WTC11 (cell line): ENCODE results near the gene PEX16. TPM values are rescaled to one million over a fixed set of nuclear protein-coding genes. Genes with fewer than 3 reads are reported as not detected.

Source experiments
- ATAC-seq: fragments of 200-7000 bp; cut with Tn5 transposase; 2 replicates; pipeline ENCODE4 v1.10.0; 2021; ENCODE audit warnings: mild to moderate bottlenecking, moderate library complexity
- CTCF ChIA-PET: fragments of 300-600 bp; sonication (Branson Sonifier 250); formaldehyde crosslinking; loops from one replicate; lab custom pipeline; 2021; ENCODE audit warnings: antibody characterized with exemption; lab: Charles Lee
- POLR2A ChIA-PET: fragments of 350-600 bp; sonication (Branson Sonifier 250); formaldehyde crosslinking; loops from one replicate; lab custom pipeline; 2021; ENCODE audit warnings: antibody characterized with exemption; lab: Charles Lee
- DNase-seq: peaks from one replicate; pipeline ENCODE4 v3.0.0; 2021; ENCODE audit warnings: low spot score
- H3K27ac Mint-ChIP-seq: 2 replicates; pipeline ENCODE4 v1.8.0; 2021; ENCODE audit warnings: mixed read lengths
- H3K27me3 Mint-ChIP-seq: 2 replicates; pipeline ENCODE4 v1.8.0; 2021; ENCODE audit warnings: low read depth, mild to moderate bottlenecking, moderate library complexity, mixed read lengths
- H3K36me3 Mint-ChIP-seq: 2 replicates; pipeline ENCODE4 v1.8.0; 2021; ENCODE audit warnings: mixed read lengths
- H3K4me1 Mint-ChIP-seq: 2 replicates; pipeline ENCODE4 v1.8.0; 2022; ENCODE audit warnings: mixed read lengths
- H3K4me3 Mint-ChIP-seq: 2 replicates; pipeline ENCODE4 v1.8.0; 2021; ENCODE audit warnings: mild to moderate bottlenecking, moderate library complexity, mixed read lengths
- H3K9me3 Mint-ChIP-seq: 2 replicates; pipeline ENCODE4 v1.8.0; 2021; ENCODE audit warnings: mixed read lengths
- CREB1 ChIP-seq: sonication (generic); formaldehyde crosslinking; IDR thresholded peaks from 2 replicates; pipeline ENCODE4 v1.8.0; 2023; ENCODE audit warnings: mild to moderate bottlenecking, missing genetic modification reagents
- ELF4 ChIP-seq: sonication (generic); formaldehyde crosslinking; IDR thresholded peaks from 2 replicates; pipeline ENCODE4 v1.8.1; 2022; ENCODE audit warnings: low read depth, mild to moderate bottlenecking, moderate library complexity, missing genetic modification reagents
- FOXK1 ChIP-seq: sonication (generic); formaldehyde crosslinking; IDR thresholded peaks from 2 replicates; pipeline ENCODE4 v1.8.0; 2022; ENCODE audit warnings: mild to moderate bottlenecking, moderate library complexity, missing genetic modification reagents
- FOXP1 ChIP-seq: sonication (generic); formaldehyde crosslinking; IDR thresholded peaks from 2 replicates; pipeline ENCODE4 v1.8.0; 2022; ENCODE audit warnings: missing genetic modification reagents, mild to moderate bottlenecking, moderate library complexity, borderline replicate concordance
- KAT7 ChIP-seq: sonication (generic); formaldehyde crosslinking; IDR thresholded peaks from 2 replicates; pipeline ENCODE4 v1.8.1; 2023; ENCODE audit warnings: missing genetic modification reagents, mild to moderate bottlenecking, borderline replicate concordance
- NR3C1 ChIP-seq: sonication (generic); formaldehyde crosslinking; conservative IDR thresholded peaks from 2 replicates; pipeline ENCODE4 v1.8.1; 2023; ENCODE audit warnings: low read depth, mild to moderate bottlenecking, missing genetic modification reagents
- PRRX2 ChIP-seq: fragments of 250-450 bp; sonication (Bioruptor Pico); IDR thresholded peaks from 2 replicates; pipeline ENCODE4 v1.8.0; 2021; ENCODE audit warnings: mild to moderate bottlenecking
- RELA ChIP-seq: sonication (generic); formaldehyde crosslinking; IDR thresholded peaks from 2 replicates; pipeline ENCODE4 v1.8.1; 2022; ENCODE audit warnings: missing genetic modification reagents, mild to moderate bottlenecking, borderline replicate concordance
- SMAD3 ChIP-seq: sonication (generic); formaldehyde crosslinking; IDR thresholded peaks from 2 replicates; pipeline ENCODE4 v1.8.0; 2022; ENCODE audit warnings: missing genetic modification reagents, mild to moderate bottlenecking, borderline replicate concordance
- TP53 ChIP-seq: sonication (generic); formaldehyde crosslinking; IDR thresholded peaks from 2 replicates; pipeline ENCODE4 v1.8.1; 2023; ENCODE audit warnings: mild to moderate bottlenecking, missing genetic modification reagents
- ZNF396 ChIP-seq: fragments of 250-450 bp; sonication (Bioruptor Pico); IDR thresholded peaks from 2 replicates; pipeline ENCODE4 v1.8.0; 2021; ENCODE audit warnings: mild to moderate bottlenecking, moderate library complexity, borderline replicate concordance
- ZNF512 ChIP-seq: sonication (generic); formaldehyde crosslinking; IDR thresholded peaks from 2 replicates; pipeline ENCODE4 v1.8.1; 2022; ENCODE audit warnings: missing genetic modification reagents, borderline replicate concordance
- total RNA-seq: library from RNA; stranded (reverse); gene quantifications from 3 replicates; pipeline ENCODE4 v1.2.3, GENCODE V29; 2021
- TF ChIP-seq, protein P1 (sequence below): fragments of 250-450 bp; sonication (Bioruptor Pico); IDR thresholded peaks from 2 replicates; pipeline ENCODE4 v1.9.0; 2021; ENCODE audit warnings: mild to moderate bottlenecking, borderline replicate concordance
- TF ChIP-seq, protein P2 (sequence below): sonication (generic); formaldehyde crosslinking; IDR thresholded peaks from 2 replicates; pipeline ENCODE4 v1.8.0; 2022; ENCODE audit warnings: mild to moderate bottlenecking, missing genetic modification reagents
- TF ChIP-seq, protein P3 (sequence below): sonication (generic); formaldehyde crosslinking; IDR thresholded peaks from 2 replicates; pipeline ENCODE4 v1.8.0; 2022; ENCODE audit warnings: mild to moderate bottlenecking, missing genetic modification reagents
- TF ChIP-seq, protein P4 (sequence below): sonication (generic); formaldehyde crosslinking; IDR thresholded peaks from 2 replicates; pipeline ENCODE4 v1.8.1; 2023; ENCODE audit warnings: mild to moderate bottlenecking, missing genetic modification reagents, borderline replicate concordance

The PEX16 gene
- total RNA-seq, 1 experiment from 2014 or later: 39.3 TPM

DNA sequence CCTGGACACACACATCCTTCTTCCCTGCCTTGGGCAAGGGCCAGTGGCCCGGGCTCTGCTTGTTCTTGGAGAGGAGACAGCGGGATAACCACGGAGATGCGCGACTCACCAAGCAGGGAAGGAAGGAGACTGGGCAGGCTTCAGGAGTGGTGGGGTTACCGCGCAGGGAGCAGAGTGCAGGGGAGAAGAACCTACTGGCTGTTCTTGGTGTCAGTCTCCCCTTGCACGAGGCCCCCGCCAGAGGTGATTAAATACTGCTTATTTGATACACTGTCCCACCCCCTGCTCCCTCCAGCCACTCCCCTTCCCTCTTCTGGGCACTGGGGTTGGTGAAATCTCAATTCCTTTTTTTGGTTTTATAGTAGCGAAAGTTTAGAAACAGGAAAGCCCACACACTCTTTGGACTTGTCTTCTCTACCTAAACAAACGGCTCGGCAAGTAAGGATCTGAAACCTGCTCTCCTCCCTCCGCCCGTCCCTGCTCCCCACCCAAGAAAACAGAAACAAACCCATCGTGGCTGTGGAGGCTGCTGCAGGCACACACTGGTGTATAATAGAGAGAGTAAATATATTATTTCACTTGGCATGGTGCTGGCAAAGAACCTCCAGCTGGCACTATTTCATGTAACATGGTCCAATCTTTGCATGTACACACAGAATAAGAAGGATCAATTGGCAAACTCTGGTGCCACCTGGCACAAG lies 15.6 kb upstream of the PEX16 start:
- DNase-seq (no peak), ATAC-seq (no peak)
- ChIA-PET CTCF (interaction anchor here (0.7 kb wide), 1 partner anchor 73 kb away, joined by 3 read pairs; no protein-coding TSS in a partner anchor), POLR2A (no interaction called here)
- TF ChIP-seq PRRX2 (CRISPR knock-in tag): no peak
- no peak for TF ChIP-seq ZNF512 (CRISPR knock-in tag)
- TF ChIP-seq NR3C1: no peak
- TF ChIP-seq TP53: no peak
- TF ChIP-seq ELF4 (CRISPR knock-in tag): no peak
- TF ChIP-seq KAT7 (CRISPR knock-in tag): no peak
- TF ChIP-seq RELA (CRISPR knock-in tag): no peak
- TF ChIP-seq, protein P1, sequence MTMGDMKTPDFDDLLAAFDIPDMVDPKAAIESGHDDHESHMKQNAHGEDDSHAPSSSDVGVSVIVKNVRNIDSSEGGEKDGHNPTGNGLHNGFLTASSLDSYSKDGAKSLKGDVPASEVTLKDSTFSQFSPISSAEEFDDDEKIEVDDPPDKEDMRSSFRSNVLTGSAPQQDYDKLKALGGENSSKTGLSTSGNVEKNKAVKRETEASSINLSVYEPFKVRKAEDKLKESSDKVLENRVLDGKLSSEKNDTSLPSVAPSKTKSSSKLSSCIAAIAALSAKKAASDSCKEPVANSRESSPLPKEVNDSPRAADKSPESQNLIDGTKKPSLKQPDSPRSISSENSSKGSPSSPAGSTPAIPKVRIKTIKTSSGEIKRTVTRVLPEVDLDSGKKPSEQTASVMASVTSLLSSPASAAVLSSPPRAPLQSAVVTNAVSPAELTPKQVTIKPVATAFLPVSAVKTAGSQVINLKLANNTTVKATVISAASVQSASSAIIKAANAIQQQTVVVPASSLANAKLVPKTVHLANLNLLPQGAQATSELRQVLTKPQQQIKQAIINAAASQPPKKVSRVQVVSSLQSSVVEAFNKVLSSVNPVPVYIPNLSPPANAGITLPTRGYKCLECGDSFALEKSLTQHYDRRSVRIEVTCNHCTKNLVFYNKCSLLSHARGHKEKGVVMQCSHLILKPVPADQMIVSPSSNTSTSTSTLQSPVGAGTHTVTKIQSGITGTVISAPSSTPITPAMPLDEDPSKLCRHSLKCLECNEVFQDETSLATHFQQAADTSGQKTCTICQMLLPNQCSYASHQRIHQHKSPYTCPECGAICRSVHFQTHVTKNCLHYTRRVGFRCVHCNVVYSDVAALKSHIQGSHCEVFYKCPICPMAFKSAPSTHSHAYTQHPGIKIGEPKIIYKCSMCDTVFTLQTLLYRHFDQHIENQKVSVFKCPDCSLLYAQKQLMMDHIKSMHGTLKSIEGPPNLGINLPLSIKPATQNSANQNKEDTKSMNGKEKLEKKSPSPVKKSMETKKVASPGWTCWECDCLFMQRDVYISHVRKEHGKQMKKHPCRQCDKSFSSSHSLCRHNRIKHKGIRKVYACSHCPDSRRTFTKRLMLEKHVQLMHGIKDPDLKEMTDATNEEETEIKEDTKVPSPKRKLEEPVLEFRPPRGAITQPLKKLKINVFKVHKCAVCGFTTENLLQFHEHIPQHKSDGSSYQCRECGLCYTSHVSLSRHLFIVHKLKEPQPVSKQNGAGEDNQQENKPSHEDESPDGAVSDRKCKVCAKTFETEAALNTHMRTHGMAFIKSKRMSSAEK (CRISPR knock-in tag): no peak
- TF ChIP-seq FOXK1 (CRISPR knock-in tag): no peak
- TF ChIP-seq FOXP1 (CRISPR knock-in tag): no peak
- TF ChIP-seq, protein P2, sequence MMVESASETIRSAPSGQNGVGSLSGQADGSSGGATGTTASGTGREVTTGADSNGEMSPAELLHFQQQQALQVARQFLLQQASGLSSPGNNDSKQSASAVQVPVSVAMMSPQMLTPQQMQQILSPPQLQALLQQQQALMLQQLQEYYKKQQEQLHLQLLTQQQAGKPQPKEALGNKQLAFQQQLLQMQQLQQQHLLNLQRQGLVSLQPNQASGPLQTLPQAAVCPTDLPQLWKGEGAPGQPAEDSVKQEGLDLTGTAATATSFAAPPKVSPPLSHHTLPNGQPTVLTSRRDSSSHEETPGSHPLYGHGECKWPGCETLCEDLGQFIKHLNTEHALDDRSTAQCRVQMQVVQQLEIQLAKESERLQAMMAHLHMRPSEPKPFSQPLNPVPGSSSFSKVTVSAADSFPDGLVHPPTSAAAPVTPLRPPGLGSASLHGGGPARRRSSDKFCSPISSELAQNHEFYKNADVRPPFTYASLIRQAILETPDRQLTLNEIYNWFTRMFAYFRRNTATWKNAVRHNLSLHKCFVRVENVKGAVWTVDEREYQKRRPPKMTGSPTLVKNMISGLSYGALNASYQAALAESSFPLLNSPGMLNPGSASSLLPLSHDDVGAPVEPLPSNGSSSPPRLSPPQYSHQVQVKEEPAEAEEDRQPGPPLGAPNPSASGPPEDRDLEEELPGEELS (CRISPR knock-in tag): no peak
- TF ChIP-seq SMAD3 (CRISPR knock-in tag): no peak
- TF ChIP-seq, protein P3, sequence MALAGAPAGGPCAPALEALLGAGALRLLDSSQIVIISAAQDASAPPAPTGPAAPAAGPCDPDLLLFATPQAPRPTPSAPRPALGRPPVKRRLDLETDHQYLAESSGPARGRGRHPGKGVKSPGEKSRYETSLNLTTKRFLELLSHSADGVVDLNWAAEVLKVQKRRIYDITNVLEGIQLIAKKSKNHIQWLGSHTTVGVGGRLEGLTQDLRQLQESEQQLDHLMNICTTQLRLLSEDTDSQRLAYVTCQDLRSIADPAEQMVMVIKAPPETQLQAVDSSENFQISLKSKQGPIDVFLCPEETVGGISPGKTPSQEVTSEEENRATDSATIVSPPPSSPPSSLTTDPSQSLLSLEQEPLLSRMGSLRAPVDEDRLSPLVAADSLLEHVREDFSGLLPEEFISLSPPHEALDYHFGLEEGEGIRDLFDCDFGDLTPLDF (CRISPR knock-in tag): no peak
- TF ChIP-seq, protein P4, sequence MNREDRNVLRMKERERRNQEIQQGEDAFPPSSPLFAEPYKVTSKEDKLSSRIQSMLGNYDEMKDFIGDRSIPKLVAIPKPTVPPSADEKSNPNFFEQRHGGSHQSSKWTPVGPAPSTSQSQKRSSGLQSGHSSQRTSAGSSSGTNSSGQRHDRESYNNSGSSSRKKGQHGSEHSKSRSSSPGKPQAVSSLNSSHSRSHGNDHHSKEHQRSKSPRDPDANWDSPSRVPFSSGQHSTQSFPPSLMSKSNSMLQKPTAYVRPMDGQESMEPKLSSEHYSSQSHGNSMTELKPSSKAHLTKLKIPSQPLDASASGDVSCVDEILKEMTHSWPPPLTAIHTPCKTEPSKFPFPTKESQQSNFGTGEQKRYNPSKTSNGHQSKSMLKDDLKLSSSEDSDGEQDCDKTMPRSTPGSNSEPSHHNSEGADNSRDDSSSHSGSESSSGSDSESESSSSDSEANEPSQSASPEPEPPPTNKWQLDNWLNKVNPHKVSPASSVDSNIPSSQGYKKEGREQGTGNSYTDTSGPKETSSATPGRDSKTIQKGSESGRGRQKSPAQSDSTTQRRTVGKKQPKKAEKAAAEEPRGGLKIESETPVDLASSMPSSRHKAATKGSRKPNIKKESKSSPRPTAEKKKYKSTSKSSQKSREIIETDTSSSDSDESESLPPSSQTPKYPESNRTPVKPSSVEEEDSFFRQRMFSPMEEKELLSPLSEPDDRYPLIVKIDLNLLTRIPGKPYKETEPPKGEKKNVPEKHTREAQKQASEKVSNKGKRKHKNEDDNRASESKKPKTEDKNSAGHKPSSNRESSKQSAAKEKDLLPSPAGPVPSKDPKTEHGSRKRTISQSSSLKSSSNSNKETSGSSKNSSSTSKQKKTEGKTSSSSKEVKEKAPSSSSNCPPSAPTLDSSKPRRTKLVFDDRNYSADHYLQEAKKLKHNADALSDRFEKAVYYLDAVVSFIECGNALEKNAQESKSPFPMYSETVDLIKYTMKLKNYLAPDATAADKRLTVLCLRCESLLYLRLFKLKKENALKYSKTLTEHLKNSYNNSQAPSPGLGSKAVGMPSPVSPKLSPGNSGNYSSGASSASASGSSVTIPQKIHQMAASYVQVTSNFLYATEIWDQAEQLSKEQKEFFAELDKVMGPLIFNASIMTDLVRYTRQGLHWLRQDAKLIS: no peak
- TF ChIP-seq CREB1 (CRISPR knock-in tag): no peak
- no peak for TF ChIP-seq ZNF396 (CRISPR knock-in tag)
- no peak overlapping the region; the same call in 1 of the 2 replicates for H3K27ac Mint-ChIP-seq
- no peaks in the 10 kb centered on the region for H3K9me3 Mint-ChIP-seq
- H3K27me3 Mint-ChIP-seq: no peaks in the 10 kb centered on the region; the same call in 1 of the 2 replicates
- H3K36me3 Mint-ChIP-seq: peaks cover 17% of the 10 kb centered on the region
- no peak overlapping the region for H3K4me3 Mint-ChIP-seq
- peaks cover 6% of the 10 kb centered on the region for H3K4me1 Mint-ChIP-seq
